ENCODE results near the gene UBE2V1. TPM values are rescaled to one million over a fixed set of nuclear protein-coding genes. Genes with fewer than 3 reads are reported as not detected.

Gene UBE2V1
- polyA plus RNA-seq, 1 experiment, result 101 TPM

DNA sequence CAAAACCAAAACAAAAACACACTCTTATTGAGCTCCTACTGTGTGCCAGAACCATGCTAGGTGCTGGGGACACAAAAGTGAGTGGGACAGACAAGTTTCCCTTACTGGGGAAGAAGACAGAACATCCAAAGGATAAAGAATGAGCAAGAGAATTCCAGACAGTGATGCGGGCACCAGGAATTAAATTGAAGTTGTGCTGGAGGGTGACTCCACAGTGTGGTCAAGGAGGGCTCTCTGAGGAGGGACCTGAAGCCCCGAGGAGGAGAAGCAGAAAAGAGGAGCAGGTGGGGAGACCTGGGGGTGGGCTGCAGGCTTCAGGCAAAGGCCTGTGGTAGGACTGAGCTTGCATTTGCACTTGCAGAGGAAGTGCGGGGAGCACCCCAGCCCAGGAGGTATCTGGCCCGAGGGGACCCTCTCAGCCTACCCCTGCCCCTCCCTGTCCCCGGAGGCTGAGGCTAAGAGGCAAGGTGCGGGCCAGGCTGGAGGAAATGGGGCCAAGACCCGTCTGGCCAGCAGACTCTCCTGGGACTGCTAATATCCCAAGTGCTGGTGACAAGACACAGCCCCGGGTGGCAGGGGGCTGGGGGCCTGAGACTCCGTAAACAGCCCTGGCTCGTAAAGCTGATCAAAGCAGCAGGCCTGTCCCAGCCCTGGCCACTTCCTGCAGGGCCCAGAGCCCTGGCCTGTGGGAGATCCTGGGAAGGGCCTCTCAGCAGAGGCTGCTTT lies 73.1 kb downstream of the UBE2V1 start:
- DNase-seq (ENCODE audit: low read depth), result no peak
- POLR2A ChIA-PET, result no interaction called here
- TF ChIP-seq, protein P1, sequence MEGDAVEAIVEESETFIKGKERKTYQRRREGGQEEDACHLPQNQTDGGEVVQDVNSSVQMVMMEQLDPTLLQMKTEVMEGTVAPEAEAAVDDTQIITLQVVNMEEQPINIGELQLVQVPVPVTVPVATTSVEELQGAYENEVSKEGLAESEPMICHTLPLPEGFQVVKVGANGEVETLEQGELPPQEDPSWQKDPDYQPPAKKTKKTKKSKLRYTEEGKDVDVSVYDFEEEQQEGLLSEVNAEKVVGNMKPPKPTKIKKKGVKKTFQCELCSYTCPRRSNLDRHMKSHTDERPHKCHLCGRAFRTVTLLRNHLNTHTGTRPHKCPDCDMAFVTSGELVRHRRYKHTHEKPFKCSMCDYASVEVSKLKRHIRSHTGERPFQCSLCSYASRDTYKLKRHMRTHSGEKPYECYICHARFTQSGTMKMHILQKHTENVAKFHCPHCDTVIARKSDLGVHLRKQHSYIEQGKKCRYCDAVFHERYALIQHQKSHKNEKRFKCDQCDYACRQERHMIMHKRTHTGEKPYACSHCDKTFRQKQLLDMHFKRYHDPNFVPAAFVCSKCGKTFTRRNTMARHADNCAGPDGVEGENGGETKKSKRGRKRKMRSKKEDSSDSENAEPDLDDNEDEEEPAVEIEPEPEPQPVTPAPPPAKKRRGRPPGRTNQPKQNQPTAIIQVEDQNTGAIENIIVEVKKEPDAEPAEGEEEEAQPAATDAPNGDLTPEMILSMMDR (IDR thresholded peaks at IDR 0.05; ENCODE audit: insufficient read depth, low read depth, low read length), result no peak

DNA sequence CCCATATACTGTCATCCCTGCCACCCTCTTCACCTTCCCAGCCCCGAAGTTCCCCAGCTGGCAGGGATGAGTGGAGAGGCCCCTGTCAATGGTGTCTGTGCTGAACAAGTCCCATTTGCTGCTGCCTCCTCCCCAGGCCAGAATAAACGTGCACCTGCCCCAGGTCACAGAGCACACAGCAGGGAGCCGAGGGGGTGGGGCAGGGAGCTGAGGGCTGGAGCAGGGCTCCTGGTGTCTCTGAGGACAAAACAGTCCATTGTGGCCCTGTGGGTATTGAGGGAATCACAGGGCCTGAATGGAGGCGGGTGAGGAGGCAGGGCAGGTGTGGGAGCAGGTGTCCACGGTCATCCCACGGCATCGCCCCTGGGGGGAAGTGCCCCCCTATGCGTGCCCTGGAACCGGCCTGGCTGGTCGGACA lies 74.4 kb downstream of the UBE2V1 start:
- Histone ChIP-seq H3K4me3 (ENCODE audit: low read depth, low read length) (no peak overlapping the region), H3K27me3 (ENCODE audit: control insufficient read depth, insufficient read depth, low read length) (no peaks in the 10 kb centered on the region), H3K36me3 (ENCODE audit: control insufficient read depth, insufficient read depth, low read length) (no peaks in the 10 kb centered on the region)
- DNase-seq (ENCODE audit: low read depth), result no peak
- CTCF ChIA-PET, result no interaction called here
- POLR2A ChIA-PET, result no interaction called here
- TF ChIP-seq, protein P1 (IDR thresholded peaks at IDR 0.05; ENCODE audit: insufficient read depth, low read depth, low read length), result no peak

More for the DNA sequence above, 73.1 kb downstream of the UBE2V1 start:
- CTCF ChIA-PET, result interaction anchor here (2.7 kb wide), 1 partner anchor 32 kb away, joined by 8 read pairs; no protein-coding TSS in a partner anchor
- Histone ChIP-seq H3K36me3 (ENCODE audit: control insufficient read depth, insufficient read depth, low read length) (no peaks in the 10 kb centered on the region), H3K27me3 (ENCODE audit: control insufficient read depth, insufficient read depth, low read length) (no peaks in the 10 kb centered on the region), H3K4me3 (ENCODE audit: low read depth, low read length) (no peak overlapping the region)

DNA sequence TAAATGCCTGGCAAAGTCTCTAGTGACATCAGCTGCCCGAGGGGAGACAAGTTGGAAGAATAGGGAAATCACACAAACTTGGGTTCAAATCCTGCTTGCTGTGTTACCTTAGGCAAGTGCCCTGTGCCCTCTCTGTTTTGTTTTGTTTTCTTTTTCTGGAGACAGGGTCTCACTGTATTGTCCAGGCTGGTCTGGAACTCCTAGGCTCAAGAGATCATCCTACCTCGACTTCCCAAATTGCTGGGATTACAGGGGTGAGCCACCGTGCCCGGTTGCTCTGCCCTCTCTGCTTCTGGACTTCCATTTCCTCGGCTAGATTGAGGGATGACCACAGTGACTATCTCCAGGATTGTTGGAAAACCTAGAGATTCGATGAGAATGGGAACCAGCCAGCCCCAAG lies 74.8 kb downstream of the UBE2V1 start:
- TF ChIP-seq, protein P1 (IDR thresholded peaks at IDR 0.05; ENCODE audit: insufficient read depth, low read depth, low read length), result no peak
- ChIA-PET CTCF (interaction anchor here (1.2 kb wide), 1 partner anchor 59 kb away, joined by 4 read pairs; no protein-coding TSS in a partner anchor), POLR2A (no interaction called here)
- H3K36me3 ChIP-seq (ENCODE audit: control insufficient read depth, insufficient read depth, low read length), result no peaks in the 10 kb centered on the region
- no peak for DNase-seq (ENCODE audit: low read depth)
- no peaks in the 10 kb centered on the region for H3K27me3 ChIP-seq (ENCODE audit: control insufficient read depth, insufficient read depth, low read length)
- no peak overlapping the region for H3K4me3 ChIP-seq (ENCODE audit: low read depth, low read length)

DNA sequence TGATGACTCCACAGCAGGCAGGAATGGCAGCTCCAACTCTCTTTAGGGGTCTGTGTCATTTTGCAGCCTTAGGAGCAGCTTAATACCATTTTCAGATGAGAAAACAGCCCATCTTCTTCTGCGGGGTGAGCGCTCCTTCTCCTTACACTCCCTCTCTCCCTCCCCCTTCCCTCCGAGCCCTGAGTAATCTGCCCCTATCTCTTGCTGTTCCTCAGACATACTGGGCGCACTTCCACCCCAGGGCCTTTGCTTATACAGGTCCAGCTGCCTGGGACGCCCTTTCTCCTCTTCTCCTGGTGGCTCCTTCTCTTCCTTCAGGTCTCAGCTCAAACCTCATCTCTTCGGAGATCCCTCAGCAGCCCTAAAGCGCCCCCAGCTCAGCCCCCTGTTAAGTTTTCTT lies 75.4 kb downstream of the UBE2V1 start:
- POLR2A ChIA-PET, result no interaction called here
- DNase-seq (ENCODE audit: low read depth), result no peak

DNA sequence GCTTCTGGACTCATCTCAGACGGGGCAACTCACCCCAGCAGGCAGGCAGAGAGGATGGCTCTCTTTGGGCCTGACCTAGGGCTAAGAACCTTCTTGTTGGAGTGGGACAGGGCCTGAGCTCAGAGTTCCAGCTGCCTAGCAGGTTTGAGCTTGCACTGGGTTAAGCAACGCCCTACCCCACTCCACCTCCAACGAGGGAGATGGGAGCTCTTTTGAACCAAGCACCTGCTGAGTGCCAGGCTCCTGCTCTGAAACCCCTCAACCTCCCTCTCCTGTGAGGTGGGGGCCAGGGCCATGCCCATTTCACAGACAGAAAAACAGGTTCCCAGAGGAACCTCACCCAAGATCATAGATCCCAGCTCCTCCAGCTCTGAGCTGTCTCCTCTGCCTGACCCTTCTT lies 75.8 kb downstream of the UBE2V1 start:
- no peak overlapping the region for H3K4me3 ChIP-seq (ENCODE audit: low read depth, low read length)
- DNase-seq (ENCODE audit: low read depth), result no peak
- CTCF ChIA-PET, result interaction anchor here (0.9 to 1.5 kb wide), 3 partner anchors 9 to 58 kb away, joined by 3 to 7 read pairs (median 4); no protein-coding TSS in a partner anchor
- POLR2A ChIA-PET, result no interaction called here
- TF ChIP-seq, protein P1 (IDR thresholded peaks at IDR 0.05; ENCODE audit: insufficient read depth, low read depth, low read length), result no peak
- no peaks in the 10 kb centered on the region for H3K27me3 ChIP-seq (ENCODE audit: control insufficient read depth, insufficient read depth, low read length)
- no peaks in the 10 kb centered on the region for H3K36me3 ChIP-seq (ENCODE audit: control insufficient read depth, insufficient read depth, low read length)

More for the DNA sequence above, 75.4 kb downstream of the UBE2V1 start:
- CTCF ChIA-PET, result interaction anchor here (0.9 to 1.5 kb wide), 3 partner anchors 8 to 59 kb away, joined by 3 to 7 read pairs (median 4); no protein-coding TSS in a partner anchor
- H3K36me3 ChIP-seq (ENCODE audit: control insufficient read depth, insufficient read depth, low read length), result no peaks in the 10 kb centered on the region
- TF ChIP-seq, protein P1 (IDR thresholded peaks at IDR 0.05; ENCODE audit: insufficient read depth, low read depth, low read length), result no peak
- no peaks in the 10 kb centered on the region for H3K27me3 ChIP-seq (ENCODE audit: control insufficient read depth, insufficient read depth, low read length)
- no peak overlapping the region for H3K4me3 ChIP-seq (ENCODE audit: low read depth, low read length)

All from BJ (cell line).